BJ (cell line): ENCODE results near the gene DNAAF1. TPM values are rescaled to one million over a fixed set of nuclear protein-coding genes. Genes with fewer than 3 reads are reported as not detected.

Source experiments
- CTCF ChIA-PET: fragments of 350-600 bp; formaldehyde crosslinking; extraction: SDS; loops from one replicate; lab custom pipeline; 2021; ENCODE audit warnings: antibody characterized with exemption, inconsistent platforms; lab: Yijun Ruan, JAX
- POLR2A ChIA-PET: fragments of 300-600 bp; sonication (Branson Sonifier 250); formaldehyde crosslinking; extraction: SDS; loops from one replicate; lab custom pipeline; 2021; ENCODE audit warnings: antibody characterized with exemption; lab: Charles Lee
- DNase-seq: peaks from one replicate; pipeline ENCODE4 v3.0.0-alpha.2; 2011; ENCODE audit warnings: low read depth
- H3K27me3 ChIP-seq: 2 replicates; pipeline ENCODE4 v1.6.0; 2011; ENCODE audit warnings: low read length; ENCODE audit not compliant: control insufficient read depth, insufficient read depth
- H3K36me3 ChIP-seq: 2 replicates; pipeline ENCODE4 v1.5.1; 2011; ENCODE audit warnings: low read length; ENCODE audit not compliant: control insufficient read depth, insufficient read depth
- H3K4me3 ChIP-seq: 2 replicates; pipeline ENCODE4 v1.5.1; 2011; ENCODE audit warnings: low read depth, mild to moderate bottlenecking, control low read depth, low read length
- CTCF ChIP-seq: IDR thresholded peaks from 2 replicates; pipeline ENCODE4 v1.5.1; 2011; ENCODE audit warnings: low read depth, mild to moderate bottlenecking, control low read depth, inconsistent platforms, low read length, moderate library complexity; ENCODE audit not compliant: insufficient read depth
- polyA plus RNA-seq: library from polyadenylated mRNA; depleted of rRNA; stranded (reverse); fragments of >200 nt; gene quantifications from 2 replicates; pipeline ENCODE4 v1.2.3, GENCODE V29; 2011

Gene DNAAF1
- polyA plus RNA-seq, 1 experiment, result not detected

- no peak for DNase-seq
- no peak for TF ChIP-seq CTCF
- Histone ChIP-seq H3K36me3 (no peaks in the 10 kb centered on the region), H3K27me3 (peaks cover 4% of the 10 kb centered on the region), H3K4me3 (no peak overlapping the region)
- POLR2A ChIA-PET, result no interaction called here
- CTCF ChIA-PET, result interaction anchor here (0.9 to 1.6 kb wide), 5 partner anchors 9 to 152 kb away, joined by 3 to 6 read pairs (median 4); partner anchors contain the start of genes DNAAF1, HSDL1 and TAF1C
Measured at GRCh38 chr16:84155771-84156170, 10.7 kb downstream of the DNAAF1 start.

- no peak for TF ChIP-seq CTCF
- H3K4me3 ChIP-seq, result no peak overlapping the region
- DNase-seq, result no peak
- ChIA-PET POLR2A (no interaction called here), CTCF (interaction anchor here (0.9 to 1.6 kb wide), 6 partner anchors 9 to 152 kb away, joined by 3 to 6 read pairs (median 4); partner anchors contain the start of genes DNAAF1, HSDL1 and TAF1C)
- no peaks in the 10 kb centered on the region for H3K36me3 ChIP-seq
- peaks cover 6% of the 10 kb centered on the region for H3K27me3 ChIP-seq
Measured at GRCh38 chr16:84156342-84156784, 11.3 kb downstream of the DNAAF1 start.

DNA sequence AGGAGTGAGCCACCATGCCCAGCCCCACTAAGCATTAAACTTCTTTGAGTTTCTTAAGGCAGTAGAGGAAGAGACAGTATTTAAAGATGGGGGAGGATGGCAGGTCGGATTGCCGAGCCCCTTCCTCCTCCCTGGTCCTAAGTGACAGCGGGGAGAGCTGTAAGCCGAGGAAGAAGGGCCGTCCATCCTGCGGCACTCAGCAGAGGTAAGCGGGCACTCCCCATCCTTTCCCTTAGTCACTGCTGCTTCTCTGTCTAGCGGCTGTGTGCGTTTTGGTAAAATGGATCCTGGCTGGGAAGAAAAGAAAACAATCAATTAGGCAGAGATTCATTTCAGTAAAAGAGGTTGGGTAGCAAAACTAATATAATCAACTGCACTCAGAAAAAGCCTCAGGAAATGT is 13.9 kb downstream of the DNAAF1 start:
- Histone ChIP-seq H3K4me3 (no peak overlapping the region), H3K27me3 (peaks cover 6% of the 10 kb centered on the region), H3K36me3 (no peaks in the 10 kb centered on the region)
- no peak for TF ChIP-seq CTCF
- ChIA-PET POLR2A (no interaction called here), CTCF (no interaction called here)
- no peak for DNase-seq

- H3K4me3 ChIP-seq, result no peak overlapping the region
- CTCF ChIA-PET, result interaction anchor here (0.6 kb wide), 1 partner anchor 90 kb away, joined by 3 read pairs; no protein-coding TSS in a partner anchor
- H3K36me3 ChIP-seq, result no peaks in the 10 kb centered on the region
- POLR2A ChIA-PET, result no interaction called here
- DNase-seq, result no peak
- H3K27me3 ChIP-seq, result peaks cover 8% of the 10 kb centered on the region
- TF ChIP-seq CTCF, result no peak
Measured at GRCh38 chr16:84159800-84160199, 14.7 kb downstream of the DNAAF1 start.

DNA sequence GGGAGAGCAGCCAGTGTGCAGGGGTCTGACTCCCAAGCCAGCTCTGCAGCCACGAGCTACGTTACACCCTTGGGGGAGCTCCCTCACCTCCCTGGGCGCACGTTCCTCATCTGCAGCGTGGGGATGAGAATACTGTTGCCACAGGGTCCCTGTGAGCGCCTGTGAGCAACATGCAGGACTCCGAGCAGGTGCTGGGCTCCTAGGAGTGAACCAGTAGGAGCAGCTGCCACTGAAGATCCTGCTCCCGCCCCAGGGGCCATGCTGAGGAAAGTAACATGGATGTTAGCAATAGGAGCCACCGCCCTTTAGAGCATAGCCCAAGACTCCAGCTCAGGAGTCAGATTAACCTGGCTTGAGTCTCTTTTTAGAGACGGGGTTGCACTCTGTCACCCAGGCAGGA is 15.9 kb downstream of the DNAAF1 start:
- ChIA-PET POLR2A (no interaction called here), CTCF (interaction anchor here (1.1 to 1.4 kb wide), 2 partner anchors 26 to 77 kb away, joined by 4 to 5 read pairs; partner anchors contain the start of gene TAF1C)
- no peak for DNase-seq
- no peak overlapping the region for H3K4me3 ChIP-seq
- peaks cover 10% of the 10 kb centered on the region for H3K27me3 ChIP-seq
- H3K36me3 ChIP-seq, result no peaks in the 10 kb centered on the region
- no peak for TF ChIP-seq CTCF
